Lung (tissue), 12 donors: ENCODE results near the gene ZFP64. TPM values are rescaled to one million over a fixed set of nuclear protein-coding genes. Genes with fewer than 3 reads are reported as not detected.

Experiments
- ATAC-seq: fragments of 200-7000 bp; cut with Tn5 transposase; one replicate; pipeline ENCODE4 v1.9.1; 2020; ENCODE audit warnings: moderate number of reproducible peaks; ENCODE audit not compliant: insufficient read depth, low FRiP score
- DNase-seq, 3 donors: peaks; one replicate each; pipeline ENCODE4 v3.0.0-alpha.2; 2013 to 2017
- H3K27ac ChIP-seq, 2 donors: one replicate each; pipeline ENCODE4 v1.5.1; 2013; ENCODE audit warnings: mild to moderate bottlenecking in 2 of 2, moderate library complexity in 2 of 2, control low read depth in 1 of 2, inconsistent platforms in 1 of 2, low read depth in 1 of 2, low read length in 1 of 2
- H3K27me3 ChIP-seq, 3 donors: one replicate each; pipeline ENCODE4 v1.5.1; 2013; ENCODE audit warnings: low read length in 2 of 3; ENCODE audit not compliant: control insufficient read depth in 3 of 3, insufficient read depth in 3 of 3
- H3K36me3 ChIP-seq, 4 donors: one replicate each; pipeline ENCODE4 v1.5.1; 2013; ENCODE audit warnings: low read length in 4 of 4, mild to moderate bottlenecking in 1 of 4, moderate library complexity in 1 of 4; ENCODE audit not compliant: control insufficient read depth in 4 of 4, insufficient read depth in 4 of 4
- H3K4me1 ChIP-seq, 5 donors: one replicate each; pipeline ENCODE4 v1.5.1; 2013; ENCODE audit warnings: low read length in 5 of 5, mild to moderate bottlenecking in 2 of 5, moderate library complexity in 1 of 5; ENCODE audit not compliant: control insufficient read depth in 5 of 5, insufficient read depth in 5 of 5
- H3K4me3 ChIP-seq: one replicate; pipeline ENCODE4 v1.5.1; 2013; ENCODE audit warnings: mild to moderate bottlenecking, control low read depth, moderate library complexity
- H3K9ac ChIP-seq, 2 donors: one replicate each; pipeline ENCODE4 v1.5.1; 2013; ENCODE audit warnings: low read length in 2 of 2, control low read depth in 1 of 2; ENCODE audit not compliant: insufficient read depth in 1 of 2
- H3K9me3 ChIP-seq, 4 donors: one replicate each; pipeline ENCODE4 v1.5.1; 2013; ENCODE audit warnings: low read length in 3 of 4, mild to moderate bottlenecking in 1 of 4, moderate library complexity in 1 of 4; ENCODE audit not compliant: control insufficient read depth in 4 of 4, insufficient read depth in 3 of 4
- WGBS, 2 donors: extraction: QIAGEN DNeasy Blood & Tissue Kit; methylation state at CpG; one replicate each; pipeline ENCODE4 v1.1.7; 2013; 5-methylcytosine and 5-hydroxymethylcytosine counted together
- polyA plus RNA-seq, 2 donors: library from polyadenylated mRNA; stranded (reverse); fragments of 200-250 nt; gene quantifications; one replicate each; pipeline ENCODE4 v1.2.1, GENCODE V29; 2013
- total RNA-seq, 2 donors: library from RNA; depleted of rRNA in 1 of 2; stranded (reverse); fragments of >200 nt in 1 of 2; gene quantifications; one replicate each; pipeline ENCODE4 v1.2.1, GENCODE V29; 2014 to 2021
- TF ChIP-seq, protein P1 (sequence below): IDR thresholded peaks from 2 replicates; pipeline ENCODE4 v1.5.1; 2012; ENCODE audit warnings: mild to moderate bottlenecking; ENCODE audit errors: control extremely low read depth, extremely low read depth
- donor health status: control.
- donor health status: control.
- donor health status: Bipolar disorder and iron deficiency.
- donor health status: healthy.
- donor health status: DM: yes; HTN: yes; CAD: no.

ZFP64 gene
- total and polyA plus RNA-seq, 4 donors = 3.1 to 11.5 (median 7.4) TPM

DNA sequence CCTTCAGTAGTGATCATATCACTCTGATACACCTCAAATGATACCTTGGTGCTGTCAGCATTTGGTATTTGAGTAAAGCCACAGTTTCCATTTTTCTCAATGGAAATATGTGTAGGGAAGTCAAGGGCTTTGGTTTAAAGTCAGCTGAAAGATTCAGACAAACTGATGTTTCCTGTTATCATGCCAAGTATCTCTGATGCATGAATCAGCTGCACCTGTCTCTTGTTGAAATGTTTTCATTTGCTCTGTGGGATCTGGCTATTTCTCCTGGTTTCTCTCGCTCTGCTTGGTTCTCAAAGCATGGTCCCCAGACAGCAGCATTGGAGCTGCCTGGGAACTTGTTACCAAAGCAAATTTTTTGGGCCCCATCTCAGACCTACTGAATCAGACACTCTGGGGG is 23.5 kb downstream of the ZFP64 start:
- Histone ChIP-seq H3K9ac (no peak overlapping the region), H3K36me3 (peaks cover 14 to 29% (median 23%) of the 10 kb centered on the region in 4 donors), H3K4me3 (no peak overlapping the region)

DNA sequence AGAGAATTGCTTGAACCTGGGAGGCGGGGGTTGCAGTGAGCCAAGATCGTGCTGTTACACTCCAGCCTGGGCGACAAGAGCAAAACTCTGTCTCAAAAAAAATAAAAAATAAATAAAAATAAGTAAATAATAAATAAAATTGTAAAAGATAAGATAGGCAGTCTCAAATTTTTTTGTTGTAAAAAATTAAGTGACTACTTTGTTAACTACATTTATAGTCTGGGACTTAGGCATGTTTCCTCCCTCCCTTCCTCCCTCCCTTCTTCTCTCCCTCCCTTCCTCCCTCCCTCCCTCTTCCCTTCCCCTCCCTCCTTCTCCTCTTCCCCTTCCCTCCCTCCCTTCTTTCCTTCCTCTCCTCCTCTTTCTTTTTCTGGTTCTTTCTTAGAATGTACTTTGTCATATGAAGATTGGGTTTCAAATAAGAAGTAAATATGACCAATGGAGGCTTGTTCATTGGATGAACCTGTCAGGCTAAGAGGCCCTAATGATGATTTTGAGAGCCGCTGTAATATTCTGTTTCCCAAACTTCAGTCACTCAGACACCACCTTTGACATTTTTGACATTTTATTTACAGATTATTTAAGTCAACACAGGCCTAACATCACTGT is 24.2 kb downstream of the ZFP64 start:
- WGBS, 2 donors = 97 to 98% methylated on average over 4 of the region's 4 CpGs
- Histone ChIP-seq H3K4me1 (peaks cover 0 to 2% (median 0%) of the 10 kb centered on the region in 5 donors), H3K27ac (no peak overlapping the region), H3K36me3 (peaks cover 15 to 28% (median 22%) of the 10 kb centered on the region in 4 donors), H3K9ac (no peak overlapping the region), H3K27me3 (no peaks in the 10 kb centered on the region), H3K9me3 (peaks cover 0 to 5% (median 3%) of the 10 kb centered on the region in 4 donors), H3K4me3 (no peak overlapping the region)
- no peak for DNase-seq
- ATAC-seq = no peak
- TF ChIP-seq, protein P1, sequence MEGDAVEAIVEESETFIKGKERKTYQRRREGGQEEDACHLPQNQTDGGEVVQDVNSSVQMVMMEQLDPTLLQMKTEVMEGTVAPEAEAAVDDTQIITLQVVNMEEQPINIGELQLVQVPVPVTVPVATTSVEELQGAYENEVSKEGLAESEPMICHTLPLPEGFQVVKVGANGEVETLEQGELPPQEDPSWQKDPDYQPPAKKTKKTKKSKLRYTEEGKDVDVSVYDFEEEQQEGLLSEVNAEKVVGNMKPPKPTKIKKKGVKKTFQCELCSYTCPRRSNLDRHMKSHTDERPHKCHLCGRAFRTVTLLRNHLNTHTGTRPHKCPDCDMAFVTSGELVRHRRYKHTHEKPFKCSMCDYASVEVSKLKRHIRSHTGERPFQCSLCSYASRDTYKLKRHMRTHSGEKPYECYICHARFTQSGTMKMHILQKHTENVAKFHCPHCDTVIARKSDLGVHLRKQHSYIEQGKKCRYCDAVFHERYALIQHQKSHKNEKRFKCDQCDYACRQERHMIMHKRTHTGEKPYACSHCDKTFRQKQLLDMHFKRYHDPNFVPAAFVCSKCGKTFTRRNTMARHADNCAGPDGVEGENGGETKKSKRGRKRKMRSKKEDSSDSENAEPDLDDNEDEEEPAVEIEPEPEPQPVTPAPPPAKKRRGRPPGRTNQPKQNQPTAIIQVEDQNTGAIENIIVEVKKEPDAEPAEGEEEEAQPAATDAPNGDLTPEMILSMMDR = no peak

More for the DNA sequence above, 23.5 kb downstream of the ZFP64 start:
- Histone ChIP-seq H3K27ac (no peak overlapping the region), H3K4me1 (peaks cover 0 to 2% (median 0%) of the 10 kb centered on the region in 5 donors), H3K27me3 (no peaks in the 10 kb centered on the region), H3K9me3 (peaks cover 0 to 5% (median 3%) of the 10 kb centered on the region in 4 donors)
- WGBS, 2 donors = 92 to 100% methylated on average over 1 of the region's 1 CpG
- TF ChIP-seq, protein P1 = no peak
- DNase-seq (no peak), ATAC-seq (no peak)

DNA sequence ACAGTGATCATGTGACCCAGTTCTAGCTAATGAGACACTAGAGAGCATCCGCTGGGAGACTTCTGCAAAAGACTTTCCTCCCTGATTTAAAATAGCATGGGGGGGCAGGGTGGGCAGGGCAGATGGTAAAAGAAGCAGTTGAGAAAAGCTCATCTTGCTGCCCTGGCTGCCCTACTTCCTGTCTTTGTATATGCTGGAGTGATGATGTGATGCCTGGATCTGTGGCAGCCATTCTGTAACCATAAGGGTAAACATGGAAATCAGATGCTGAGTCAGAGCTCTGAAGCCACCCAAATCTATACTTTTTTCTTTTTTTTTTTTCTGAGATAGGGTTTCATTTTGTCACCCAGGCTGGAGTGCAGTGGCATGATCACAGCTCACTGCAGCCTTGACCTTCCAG is 25.4 kb downstream of the ZFP64 start:
- WGBS, 2 donors = 95 to 100% methylated on average over 1 of the region's 1 CpG
- DNase-seq (no peak), ATAC-seq (no peak)
- H3K9me3 ChIP-seq = peaks cover 0 to 5% (median 3%) of the 10 kb centered on the region in 4 donors
- no peak overlapping the region for H3K4me3 ChIP-seq
- H3K27me3 ChIP-seq = no peaks in the 10 kb centered on the region
- H3K4me1 ChIP-seq = peaks cover 0 to under 1% (median 0%) of the 10 kb centered on the region in 5 donors
- TF ChIP-seq, protein P1 = no peak
- H3K9ac ChIP-seq = no peak overlapping the region
- peaks cover 14 to 31% (median 24%) of the 10 kb centered on the region in 4 donors for H3K36me3 ChIP-seq
- H3K27ac ChIP-seq = no peak overlapping the region
